Endothelial cell of umbilical vein (primary cell): ENCODE data around the gene HDAC8.

Experiments
- CTCF ChIP-seq, 2 donors: IDR thresholded peaks; 1 replicate in 1 of 2; 2 replicates in 1 of 2; pipeline ENCODE4 v1.5.1; 2011; ENCODE audit warnings: low read length in 2 of 2, mild to moderate bottlenecking in 2 of 2, moderate library complexity in 2 of 2, control low read depth in 1 of 2, inconsistent platforms in 1 of 2, low read depth in 1 of 2; ENCODE audit not compliant: insufficient read depth in 1 of 2; ENCODE audit errors: extremely low read depth in 1 of 2
- EZH2 ChIP-seq: IDR thresholded peaks from 2 replicates; pipeline ENCODE4 v1.6.1; 2012; ENCODE audit warnings: borderline replicate concordance, low read depth, mild to moderate bottlenecking, moderate library complexity, low read length, inconsistent platforms; ENCODE audit not compliant: severe bottlenecking
- FOS ChIP-seq: IDR thresholded peaks from 2 replicates; pipeline ENCODE4 v1.6.1; 2011; ENCODE audit warnings: mild to moderate bottlenecking, low read length, moderate library complexity, borderline replicate concordance; ENCODE audit not compliant: insufficient read depth
- MAX ChIP-seq: IDR thresholded peaks from 2 replicates; pipeline ENCODE4 v1.6.1; 2011; ENCODE audit not compliant: insufficient read depth, insufficient read length
- MYC ChIP-seq: IDR thresholded peaks from one replicate; pipeline ENCODE4 v1.6.1; 2011; ENCODE audit warnings: mild to moderate bottlenecking, low read depth, low read length
- POLR2A ChIP-seq: IDR thresholded peaks from 2 replicates; pipeline ENCODE4 v1.6.1; 2012; ENCODE audit warnings: low read depth, mild to moderate bottlenecking, control low read depth, low read length
- POLR2AphosphoS5 ChIP-seq: IDR thresholded peaks from 2 replicates; pipeline ENCODE4 v1.6.1; 2012; ENCODE audit warnings: low read depth, mild to moderate bottlenecking, control low read depth, low read length, moderate library complexity; ENCODE audit not compliant: insufficient read depth

DNA sequence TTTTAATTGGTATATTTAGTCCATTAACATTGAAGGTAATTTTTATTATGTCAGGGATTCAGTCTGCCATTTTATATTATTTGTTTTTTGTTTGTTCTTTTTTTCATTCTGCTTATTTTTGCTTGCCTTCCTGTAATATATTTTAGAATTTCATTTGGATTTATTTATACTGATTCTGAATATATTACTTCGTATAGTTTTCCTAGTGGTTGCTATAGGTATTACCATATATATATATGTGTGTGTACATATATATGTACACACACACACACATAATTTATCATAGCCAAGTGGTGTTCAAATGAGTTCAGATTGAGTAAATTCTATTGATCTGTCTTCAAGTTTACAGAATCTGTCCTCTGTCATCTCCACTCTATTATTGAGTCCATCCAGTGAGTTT lies 278.1 kb downstream of the HDAC8 start:
- TF ChIP-seq CTCF (IDR thresholded peaks at IDR 0.05; ENCODE audit: extremely low read depth in 1 of 2, insufficient read depth in 1 of 2, low read depth in 1 of 2, low read length in 2 of 2) (no peak), POLR2AphosphoS5 (no peak), POLR2A (no peak), MYC (no peak), MAX (no peak), EZH2 (no peak), FOS (no peak)
